ENCODE measurements around the gene GRB7. TPM values are rescaled to one million over a fixed set of nuclear protein-coding genes. Genes with fewer than 3 reads are reported as not detected.

The GRB7 gene
- total RNA-seq, 120 experiments from 2014 or later: 0.31 to 8.2 (median 1.8) TPM; not detected in 1

Small RNAs within 50 kb of the gene (microRNA-seq; reads per million reads assigned to microRNA genes)
- 0 to 1.6 (median 0) reads per million in 43 experiments for gene MIR4728

Other genes with a start within 250 kb of the GRB7 start
- 10 to 100 TPM; 10.6 to 60.3 (median 39.0) TPM for gene NEUROD2, start 130.0 kb upstream of the GRB7 start, total RNA-seq
- 100 to 1,000 TPM in 119 of 120 experiments, 10 to 100 TPM in 1; 65.3 to 449 (median 214) TPM for gene PPP1R1B, start 111.0 kb upstream of the GRB7 start, total RNA-seq
- 100 to 1,000 TPM in 9 of 120 experiments, 10 to 100 TPM in 111; 45.7 to 129 (median 71.4) TPM for gene STARD3, start 100.8 kb upstream of the GRB7 start, total RNA-seq
- 10 to 100 TPM in 8 of 120 experiments, 1 to 10 TPM in 112; 1.6 to 14.9 (median 4.8) TPM for gene TCAP, start 72.6 kb upstream of the GRB7 start, total RNA-seq
- 10 to 100 TPM in 15 of 120 experiments, 1 to 10 TPM in 105; 1.4 to 15.3 (median 6.7) TPM for gene PNMT, start 69.5 kb upstream of the GRB7 start, total RNA-seq
- gene PGAP3, start 49.9 kb upstream of the GRB7 start, total RNA-seq: 10 to 100 TPM; 14.2 to 41.1 (median 27.6) TPM
- gene ERBB2, start 37.9 kb upstream of the GRB7 start, total RNA-seq: 10 to 100 TPM in 110 of 120 experiments, 1 to 10 TPM in 10; 7.9 to 41.1 (median 16.5) TPM
- gene MIEN1, start 7.4 kb upstream of the GRB7 start, total RNA-seq: 10 to 100 TPM; 37.4 to 67.6 (median 52.1) TPM
- gene IKZF3, start 126.4 kb downstream of the GRB7 start, total RNA-seq: 1 to 10 TPM in 85 of 120 experiments, under 1 TPM in 35; 0.35 to 5.2 (median 1.4) TPM
- gene ZPBP2, start 130.3 kb downstream of the GRB7 start, total RNA-seq: not detected
- 10 to 100 TPM in 118 of 120 experiments, 1 to 10 TPM in 2; 8.8 to 58.3 (median 24.9) TPM for gene GSDMB, start 180.7 kb downstream of the GRB7 start, total RNA-seq
- 10 to 100 TPM; 42.7 to 90.1 (median 58.8) TPM for gene ORMDL3, start 189.7 kb downstream of the GRB7 start, total RNA-seq
- gene LRRC3C, start 189.8 kb downstream of the GRB7 start, total RNA-seq: under 1 TPM in 6 of 120 experiments, not detected in 114; 0.47 to 1.00 (median 0.60) TPM
- gene GSDMA, start 225.1 kb downstream of the GRB7 start, total RNA-seq: 1 to 10 TPM in 1 of 120 experiments, under 1 TPM in 5, not detected in 114; 0.22 to 1.3 (median 0.35) TPM
- 100 to 1,000 TPM in 50 of 120 experiments, 10 to 100 TPM in 70; 70.5 to 136 (median 98.5) TPM for gene PSMD3, start 242.9 kb downstream of the GRB7 start, total RNA-seq

Data from dorsolateral prefrontal cortex (tissue), 118 donors.